ENCODE data around the gene RNFT2.
"Not testable (repeated sequence)": the region's sequence is repeated elsewhere in the genome, so short reads cannot be mapped to it uniquely, and the experiment has no call there.

GRCh38 chr12:116742787-116743186, 4.7 kb downstream of the RNFT2 start:
- TF ChIP-seq, protein P1, sequence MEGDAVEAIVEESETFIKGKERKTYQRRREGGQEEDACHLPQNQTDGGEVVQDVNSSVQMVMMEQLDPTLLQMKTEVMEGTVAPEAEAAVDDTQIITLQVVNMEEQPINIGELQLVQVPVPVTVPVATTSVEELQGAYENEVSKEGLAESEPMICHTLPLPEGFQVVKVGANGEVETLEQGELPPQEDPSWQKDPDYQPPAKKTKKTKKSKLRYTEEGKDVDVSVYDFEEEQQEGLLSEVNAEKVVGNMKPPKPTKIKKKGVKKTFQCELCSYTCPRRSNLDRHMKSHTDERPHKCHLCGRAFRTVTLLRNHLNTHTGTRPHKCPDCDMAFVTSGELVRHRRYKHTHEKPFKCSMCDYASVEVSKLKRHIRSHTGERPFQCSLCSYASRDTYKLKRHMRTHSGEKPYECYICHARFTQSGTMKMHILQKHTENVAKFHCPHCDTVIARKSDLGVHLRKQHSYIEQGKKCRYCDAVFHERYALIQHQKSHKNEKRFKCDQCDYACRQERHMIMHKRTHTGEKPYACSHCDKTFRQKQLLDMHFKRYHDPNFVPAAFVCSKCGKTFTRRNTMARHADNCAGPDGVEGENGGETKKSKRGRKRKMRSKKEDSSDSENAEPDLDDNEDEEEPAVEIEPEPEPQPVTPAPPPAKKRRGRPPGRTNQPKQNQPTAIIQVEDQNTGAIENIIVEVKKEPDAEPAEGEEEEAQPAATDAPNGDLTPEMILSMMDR (IDR thresholded peaks at IDR 0.05; ENCODE audit: low read depth, low read length) = not testable (repeated sequence)
- not testable (repeated sequence) for TF ChIP-seq MYC (IDR thresholded peaks at IDR 0.05; ENCODE audit: low read depth, low read length); POLR2A (IDR thresholded peaks at IDR 0.05; ENCODE audit: extremely low read depth, insufficient read length)
